ENCODE results near the gene GHR.
"Not testable (repeated sequence)": the region's sequence is repeated elsewhere in the genome, so short reads cannot be mapped to it uniquely, and the experiment has no call there.

GHR gene

DNA sequence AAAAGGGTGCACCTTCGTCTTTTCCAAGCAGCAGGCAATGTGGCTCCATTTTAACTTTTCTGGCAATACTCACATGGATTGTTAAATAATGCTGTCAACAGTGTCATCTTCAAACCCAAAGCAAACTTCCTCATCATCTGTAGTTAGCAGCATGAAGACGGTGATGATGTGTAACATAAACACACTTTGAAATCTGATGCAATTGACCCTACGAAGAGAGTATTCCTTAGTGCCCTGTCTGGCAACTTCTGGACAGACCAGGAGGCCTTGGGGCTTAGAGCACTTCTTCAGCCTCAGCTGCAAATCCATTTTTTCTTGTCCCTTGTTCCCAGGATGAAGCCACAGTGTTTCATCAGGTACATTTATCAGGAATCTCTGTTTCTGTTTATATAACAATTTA, 149.1 kb downstream of the GHR start:
- DNase-seq = no peak

DNA sequence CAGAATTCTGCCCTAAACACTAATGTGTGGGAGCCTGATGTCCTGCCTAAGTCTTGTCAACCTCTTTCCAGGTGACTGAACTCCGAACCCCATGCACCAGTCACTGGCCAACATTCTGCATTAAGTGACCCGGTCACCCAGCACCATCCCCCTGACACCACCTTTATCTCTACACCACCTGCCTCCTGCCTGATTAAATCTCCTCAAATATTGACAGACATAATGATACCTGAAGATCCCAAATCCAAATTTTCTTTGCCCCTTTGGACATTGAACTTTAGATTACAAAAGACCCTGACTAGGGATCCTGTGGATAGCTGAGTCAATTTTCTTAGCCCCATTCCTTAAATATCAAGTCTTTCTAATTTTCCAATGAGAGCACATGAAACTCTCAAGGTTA, 150.1 kb downstream of the GHR start:
- no peak for DNase-seq

GRCh38 chr5:42575914-42576313, 152.7 kb downstream of the GHR start:
- not testable (repeated sequence) for DNase-seq

DNA sequence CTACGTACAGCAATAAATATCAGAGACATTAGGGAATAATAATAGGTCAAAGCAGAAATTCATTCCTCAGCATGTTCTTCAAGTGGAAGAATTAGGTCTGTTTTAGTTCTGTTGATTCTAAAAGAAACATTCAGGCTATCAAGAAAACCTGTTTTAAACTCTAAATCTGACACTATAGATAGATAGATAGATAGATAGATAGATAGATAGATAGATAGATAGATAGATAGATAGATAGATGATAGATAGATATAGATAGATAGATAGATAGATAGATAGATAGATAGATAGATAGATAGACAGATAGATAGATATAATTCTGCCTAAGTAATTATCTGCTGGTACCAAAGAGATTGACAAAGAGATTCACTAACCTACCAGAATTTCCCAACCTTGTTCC, 155.7 kb downstream of the GHR start:
- not testable (repeated sequence) for DNase-seq

DNA sequence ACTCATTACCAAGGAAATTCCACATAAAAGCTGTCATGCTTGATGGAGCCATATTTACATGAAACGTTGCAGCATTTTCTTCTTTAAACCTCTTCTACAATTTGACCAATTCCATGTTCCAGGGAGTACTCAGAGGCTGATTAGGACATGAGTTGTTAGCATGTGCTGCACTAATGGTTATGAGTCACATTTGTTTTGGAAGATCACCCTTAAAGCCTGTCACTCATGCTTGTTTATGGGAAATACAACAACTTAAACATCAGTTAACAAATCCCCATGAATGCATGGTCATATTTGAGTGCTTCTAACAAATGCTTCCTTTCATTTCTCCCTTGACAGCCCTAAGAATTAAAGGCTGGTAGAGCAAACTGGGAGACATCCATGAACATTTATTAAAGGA, 156.1 kb downstream of the GHR start:
- no peak for DNase-seq

GRCh38 chr5:42581845-42582244, 158.6 kb downstream of the GHR start:
- no peak for DNase-seq

GRCh38 chr5:42582723-42583122, 159.5 kb downstream of the GHR start:
- no peak for DNase-seq

GRCh38 chr5:42583322-42583721, 160.1 kb downstream of the GHR start:
- peak; percentile 15 for DNase-seq

- no peak for DNase-seq
Measured at GRCh38 chr5:42586625-42587024, 163.4 kb downstream of the GHR start.

DNA sequence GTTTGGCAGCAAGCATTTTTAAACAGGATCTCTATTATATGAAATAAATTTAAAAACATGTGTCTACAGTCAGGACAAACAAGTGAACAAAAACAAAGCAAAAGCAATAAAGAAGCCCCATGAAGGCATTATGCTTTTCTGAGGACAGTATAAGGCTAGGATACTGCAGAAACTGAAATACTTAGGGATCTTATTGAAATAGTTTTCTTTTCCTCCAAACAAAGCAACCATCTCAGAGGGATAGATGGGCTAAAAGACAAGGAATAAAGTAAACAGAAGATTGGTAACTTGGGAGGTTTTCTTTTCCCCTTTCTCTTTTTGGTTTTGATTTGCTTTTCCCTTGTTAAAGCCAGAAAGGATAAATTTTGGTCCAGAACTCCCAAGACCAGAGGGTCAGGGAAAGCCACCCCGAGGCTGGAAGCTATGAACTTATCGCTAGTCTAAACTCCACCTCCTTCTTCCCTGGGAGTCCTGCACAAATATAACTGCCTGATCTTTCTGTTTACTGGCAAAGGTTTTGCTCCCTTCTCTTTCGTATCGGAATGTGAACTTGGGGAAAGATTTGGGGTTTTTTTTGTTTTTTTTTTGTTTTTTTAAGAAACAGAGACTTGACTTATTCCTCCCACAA, 164.0 kb downstream of the GHR start:
- DNase-seq = no peak

- no peak for DNase-seq
Measured at GRCh38 chr5:42590566-42590965, 167.3 kb downstream of the GHR start.

DNA sequence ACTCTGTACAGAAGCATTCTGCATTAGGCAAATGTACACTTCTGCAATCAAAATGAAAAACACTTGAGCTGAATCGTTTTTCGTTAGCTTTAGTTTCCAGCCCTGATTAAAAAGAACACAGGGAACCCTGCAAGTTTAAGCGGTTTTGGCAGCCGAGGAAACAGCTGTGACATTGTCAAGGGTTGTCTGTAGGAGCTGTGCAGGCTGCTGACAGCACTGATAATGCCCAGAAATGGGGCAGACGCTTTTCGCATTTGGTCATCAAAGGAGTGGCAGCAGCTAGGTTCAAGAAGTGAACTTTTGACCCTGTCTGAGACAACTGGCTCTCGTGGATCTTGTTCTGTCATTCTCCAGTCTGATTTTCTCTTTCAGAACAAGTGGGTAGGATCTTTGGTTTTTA, 167.8 kb downstream of the GHR start:
- no peak for DNase-seq

- DNase-seq = no peak
Measured at GRCh38 chr5:42592401-42593140, 169.3 kb downstream of the GHR start.

GRCh38 chr5:42593591-42593990, 170.4 kb downstream of the GHR start:
- DNase-seq = no peak

DNA sequence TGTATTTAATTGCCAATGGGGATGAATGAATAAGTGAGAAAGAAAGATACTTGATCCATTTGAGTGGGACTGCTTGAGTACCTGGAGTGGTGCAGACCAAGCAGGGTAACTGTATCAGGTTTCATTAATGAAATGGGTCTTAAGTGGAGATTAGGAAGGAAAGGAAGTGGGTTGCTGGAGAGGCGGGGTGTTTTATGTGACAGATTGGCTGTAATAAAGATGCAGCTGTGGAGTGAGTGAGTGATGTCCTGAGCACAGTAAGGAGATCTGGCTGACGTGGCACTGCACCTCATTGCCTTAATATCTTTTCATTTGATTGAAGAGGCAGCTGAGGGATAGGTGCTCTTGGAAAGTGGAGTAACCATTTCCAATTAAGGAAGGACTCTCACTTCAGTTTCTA, 172.4 kb downstream of the GHR start:
- peak; percentile 52 for DNase-seq

- no peak for DNase-seq
Measured at GRCh38 chr5:42596817-42597216, 173.6 kb downstream of the GHR start.

- no peak for DNase-seq
Measured at GRCh38 chr5:42597318-42597937, 174.2 kb downstream of the GHR start.

GRCh38 chr5:42598311-42598710, 175.1 kb downstream of the GHR start:
- DNase-seq = no peak

DNA sequence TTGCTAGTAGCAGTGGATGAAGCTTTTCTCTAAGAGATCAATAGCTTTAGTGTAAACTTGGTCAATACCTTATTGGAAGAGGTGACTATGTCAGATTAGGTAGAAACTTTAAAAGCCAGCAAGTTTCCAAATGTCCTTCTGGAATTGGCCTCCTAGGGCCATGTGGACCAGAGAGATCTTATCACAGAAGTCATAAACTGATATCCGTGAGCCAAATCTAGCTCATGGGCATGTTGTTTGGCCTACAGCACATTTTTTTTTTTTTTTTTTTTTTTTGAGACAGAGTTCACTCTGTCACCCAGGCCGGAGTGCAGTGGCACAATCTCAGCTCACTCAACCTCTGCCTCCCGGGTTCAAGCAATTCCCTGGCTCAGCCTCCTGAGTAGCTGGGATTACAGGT, 175.9 kb downstream of the GHR start:
- no peak for DNase-seq

GRCh38 chr5:42600441-42600840, 177.2 kb downstream of the GHR start:
- no peak for DNase-seq

GRCh38 chr5:42604171-42604711, 181.0 kb downstream of the GHR start:
- no peak for DNase-seq

DNA sequence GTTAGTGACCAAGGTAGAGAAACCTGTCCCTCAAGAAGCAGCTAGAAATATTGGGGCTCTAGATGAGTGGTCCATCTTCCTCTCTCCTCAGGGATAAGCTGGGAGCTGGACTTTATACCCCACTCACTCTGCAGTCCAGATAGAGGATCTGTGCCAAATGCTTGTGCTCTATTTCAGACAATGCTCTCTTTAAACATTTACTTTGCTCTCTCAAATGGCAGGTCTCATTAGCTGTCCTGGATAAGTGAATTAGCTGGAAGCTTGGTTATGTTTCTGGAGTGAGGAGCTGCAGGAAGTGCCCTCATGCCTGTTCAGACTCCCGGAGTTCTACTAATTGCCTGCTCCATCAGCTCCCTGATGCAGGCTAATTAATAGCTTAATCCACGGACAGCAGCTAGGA, 182.3 kb downstream of the GHR start:
- no peak for DNase-seq

DNA sequence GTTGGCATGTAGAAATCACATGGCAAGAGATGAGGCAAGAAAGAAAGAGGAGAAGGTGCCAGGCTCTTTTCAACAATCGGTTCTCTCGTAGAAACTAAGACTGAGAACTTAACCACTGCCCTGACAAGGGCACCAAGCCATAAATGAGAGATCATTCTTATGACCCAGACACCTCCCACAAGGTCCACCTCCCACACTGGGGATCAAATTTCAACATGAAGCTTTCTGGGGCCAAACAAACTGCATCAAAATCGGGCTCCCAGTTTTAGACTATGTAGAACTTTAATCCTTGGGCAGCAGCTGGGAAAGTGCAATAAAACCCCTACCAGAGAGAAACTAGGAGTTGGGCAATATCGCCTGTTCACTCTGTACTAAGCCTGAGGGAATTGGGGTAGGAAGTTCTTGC, 183.2 kb downstream of the GHR start:
- DNase-seq = no peak

- no peak for DNase-seq
Measured at GRCh38 chr5:42611437-42611836, 188.2 kb downstream of the GHR start.
